WTC11 (cell line): ENCODE data around the gene TNNI2. TPM values are rescaled to one million over a fixed set of nuclear protein-coding genes. Genes with fewer than 3 reads are reported as not detected.

Experiments
- ATAC-seq: fragments of 200-7000 bp; cut with Tn5 transposase; 2 replicates; pipeline ENCODE4 v1.10.0; 2021; ENCODE audit warnings: mild to moderate bottlenecking, moderate library complexity
- CTCF ChIA-PET: fragments of 300-600 bp; sonication (Branson Sonifier 250); formaldehyde crosslinking; loops from one replicate; lab custom pipeline; 2021; ENCODE audit warnings: antibody characterized with exemption; lab: Charles Lee
- POLR2A ChIA-PET: fragments of 350-600 bp; sonication (Branson Sonifier 250); formaldehyde crosslinking; loops from one replicate; lab custom pipeline; 2021; ENCODE audit warnings: antibody characterized with exemption; lab: Charles Lee
- DNase-seq: peaks from one replicate; pipeline ENCODE4 v3.0.0; 2021; ENCODE audit warnings: low spot score
- H3K27ac Mint-ChIP-seq: 2 replicates; pipeline ENCODE4 v1.8.0; 2021; ENCODE audit warnings: mixed read lengths
- H3K27me3 Mint-ChIP-seq: 2 replicates; pipeline ENCODE4 v1.8.0; 2021; ENCODE audit warnings: low read depth, mild to moderate bottlenecking, moderate library complexity, mixed read lengths
- H3K36me3 Mint-ChIP-seq: 2 replicates; pipeline ENCODE4 v1.8.0; 2021; ENCODE audit warnings: mixed read lengths
- H3K4me1 Mint-ChIP-seq: 2 replicates; pipeline ENCODE4 v1.8.0; 2022; ENCODE audit warnings: mixed read lengths
- H3K4me3 Mint-ChIP-seq: 2 replicates; pipeline ENCODE4 v1.8.0; 2021; ENCODE audit warnings: mild to moderate bottlenecking, moderate library complexity, mixed read lengths
- H3K9me3 Mint-ChIP-seq: 2 replicates; pipeline ENCODE4 v1.8.0; 2021; ENCODE audit warnings: mixed read lengths
- ATF1 ChIP-seq: sonication (generic); formaldehyde crosslinking; IDR thresholded peaks from 2 replicates; pipeline ENCODE4 v1.8.1; 2023; ENCODE audit warnings: mild to moderate bottlenecking, moderate library complexity, missing genetic modification reagents
- CBFB ChIP-seq: sonication (generic); formaldehyde crosslinking; IDR thresholded peaks from 2 replicates; pipeline ENCODE4 v1.8.1; 2022; ENCODE audit warnings: mild to moderate bottlenecking, low read depth, missing genetic modification reagents
- CREM ChIP-seq: sonication (generic); formaldehyde crosslinking; IDR thresholded peaks from 2 replicates; pipeline ENCODE4 v1.8.1; 2022; ENCODE audit warnings: mild to moderate bottlenecking, missing genetic modification reagents, moderate library complexity
- EMX1 ChIP-seq: fragments of 250-450 bp; sonication (Bioruptor Pico); IDR thresholded peaks from 2 replicates; pipeline ENCODE4 v1.8.0; 2021; ENCODE audit warnings: mild to moderate bottlenecking
- FOXK1 ChIP-seq: sonication (generic); formaldehyde crosslinking; IDR thresholded peaks from 2 replicates; pipeline ENCODE4 v1.8.0; 2022; ENCODE audit warnings: mild to moderate bottlenecking, moderate library complexity, missing genetic modification reagents
- GTF2I ChIP-seq: fragments of 250-450 bp; sonication (Bioruptor Pico); conservative IDR thresholded peaks from 2 replicates; pipeline ENCODE4 v1.4.0; 2021; ENCODE audit warnings: mild to moderate bottlenecking
- NR1H2 ChIP-seq: sonication (generic); formaldehyde crosslinking; IDR thresholded peaks from 2 replicates; pipeline ENCODE4 v1.9.0; 2021; ENCODE audit warnings: mild to moderate bottlenecking, moderate library complexity, missing genetic modification reagents
- OVOL2 ChIP-seq: fragments of 250-450 bp; sonication (Bioruptor Pico); IDR thresholded peaks from 2 replicates; pipeline ENCODE4 v1.9.0; 2021; ENCODE audit warnings: mild to moderate bottlenecking, borderline replicate concordance
- PRRX2 ChIP-seq: fragments of 250-450 bp; sonication (Bioruptor Pico); IDR thresholded peaks from 2 replicates; pipeline ENCODE4 v1.8.0; 2021; ENCODE audit warnings: mild to moderate bottlenecking
- SMAD3 ChIP-seq: sonication (generic); formaldehyde crosslinking; IDR thresholded peaks from 2 replicates; pipeline ENCODE4 v1.8.0; 2022; ENCODE audit warnings: missing genetic modification reagents, mild to moderate bottlenecking, borderline replicate concordance
- ZNF263 ChIP-seq: sonication (generic); formaldehyde crosslinking; IDR thresholded peaks from 2 replicates; pipeline ENCODE4 v1.8.1; 2022; ENCODE audit warnings: low read depth, mild to moderate bottlenecking, moderate library complexity, missing genetic modification reagents
- total RNA-seq: library from RNA; stranded (reverse); gene quantifications from 3 replicates; pipeline ENCODE4 v1.2.3, GENCODE V29; 2021
- TF ChIP-seq, protein P1 (sequence below): sonication (generic); formaldehyde crosslinking; IDR thresholded peaks from 2 replicates; pipeline ENCODE4 v1.8.1; 2023; ENCODE audit warnings: mild to moderate bottlenecking, missing genetic modification reagents
- TF ChIP-seq, protein P2 (sequence below): fragments of 250-450 bp; sonication (Bioruptor Pico); IDR thresholded peaks from 2 replicates; pipeline ENCODE4 v2.1.2; 2022; ENCODE audit warnings: mild to moderate bottlenecking, moderate library complexity
- TF ChIP-seq, protein P3 (sequence below): sonication (generic); formaldehyde crosslinking; IDR thresholded peaks from 2 replicates; pipeline ENCODE4 v1.8.0; 2022; ENCODE audit warnings: mild to moderate bottlenecking, missing genetic modification reagents
- TF ChIP-seq, protein P4 (sequence below): fragments of 200-600 bp; IDR thresholded peaks from 2 replicates; pipeline ENCODE4 v1.8.0; 2022; ENCODE audit warnings: antibody characterized with exemption
- TF ChIP-seq, protein P5 (sequence below): sonication (generic); formaldehyde crosslinking; IDR thresholded peaks from 2 replicates; pipeline ENCODE4 v1.8.1; 2022; ENCODE audit warnings: mild to moderate bottlenecking, missing genetic modification reagents, moderate library complexity, borderline replicate concordance
- TF ChIP-seq, protein P6 (sequence below): sonication (generic); formaldehyde crosslinking; IDR thresholded peaks from 2 replicates; pipeline ENCODE4 v1.8.0; 2022; ENCODE audit warnings: missing genetic modification reagents
- TF ChIP-seq, protein P7 (sequence below): sonication (generic); formaldehyde crosslinking; IDR thresholded peaks from 2 replicates; pipeline ENCODE4 v1.8.0; 2022; ENCODE audit warnings: mild to moderate bottlenecking, missing genetic modification reagents

Gene TNNI2
- total RNA-seq, 1 experiment from 2014 or later = not detected

DNA sequence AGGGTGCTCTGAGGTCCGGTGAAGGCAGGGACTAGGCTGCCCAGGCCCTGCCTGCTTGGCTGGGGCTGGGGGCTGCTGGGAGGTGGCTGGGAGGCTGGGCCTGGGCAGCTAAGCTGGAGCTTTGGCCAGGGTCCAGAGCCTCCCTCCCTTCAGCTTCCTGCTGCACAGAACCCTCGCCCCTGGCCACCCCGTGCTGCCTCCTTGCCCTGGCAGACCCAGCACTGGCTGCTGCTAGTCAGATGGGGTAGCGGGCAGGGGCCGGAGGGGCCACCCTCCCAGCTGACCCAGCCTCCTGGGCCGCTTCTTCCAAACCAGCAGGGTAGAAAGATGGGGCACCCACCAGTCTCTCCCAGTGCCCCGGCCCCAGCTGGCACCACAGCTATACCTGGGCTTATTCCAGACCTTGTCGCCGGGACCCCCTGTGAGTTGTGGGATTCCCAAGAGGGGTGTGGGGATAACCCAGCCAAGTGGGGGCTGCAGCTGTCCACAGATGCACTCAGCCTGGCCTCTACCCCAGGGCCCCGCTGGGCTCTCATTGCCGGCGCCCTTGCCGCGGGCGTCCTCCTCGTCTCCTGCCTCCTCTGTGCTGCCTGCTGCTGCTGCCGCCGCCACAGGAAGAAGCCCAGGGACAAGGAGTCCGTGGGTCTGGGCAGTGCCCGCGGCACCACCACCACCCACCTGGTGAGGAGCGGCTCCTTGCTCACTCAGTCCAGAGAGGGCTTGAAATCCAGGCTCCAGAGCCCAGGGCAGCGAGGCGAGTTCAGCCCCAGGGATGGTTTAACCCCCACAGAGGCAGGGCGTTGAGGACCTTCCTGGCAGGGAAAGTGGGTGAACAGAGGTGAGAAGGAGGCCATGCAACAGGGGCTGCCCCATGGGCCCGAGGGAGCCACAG, 3.8 kb upstream of the TNNI2 start, which contains the start of gene SYT8:
Gene SYT8, plus strand, starts transcription at position 212 of the 892 bp plus-strand sequence. Its CDS starts 116 bp downstream, at position 328.
- ChIA-PET CTCF (interaction anchor here (0.7 to 7.8 kb wide), 12 partner anchors 10 to 320 kb away, joined by 3 to 271 read pairs (median 31); no protein-coding TSS in a partner anchor), POLR2A (no interaction called here)
- 0 out of 2 replicates have a peak, but pooled peaks cover 2% of the 10 kb centered on the region for H3K4me1 Mint-ChIP-seq
- H3K27ac Mint-ChIP-seq = no peak within 1 kb of the TSS
- H3K4me3 Mint-ChIP-seq = no peak within 1 kb of the TSS
- no peak for DNase-seq
- H3K36me3 Mint-ChIP-seq = no peaks in the 10 kb centered on the region
- H3K9me3 Mint-ChIP-seq = no peaks in the 10 kb centered on the region
- peaks cover 5% of the 10 kb centered on the region for H3K27me3 Mint-ChIP-seq
- ATAC-seq = no peak
- TF ChIP-seq, protein P1, sequence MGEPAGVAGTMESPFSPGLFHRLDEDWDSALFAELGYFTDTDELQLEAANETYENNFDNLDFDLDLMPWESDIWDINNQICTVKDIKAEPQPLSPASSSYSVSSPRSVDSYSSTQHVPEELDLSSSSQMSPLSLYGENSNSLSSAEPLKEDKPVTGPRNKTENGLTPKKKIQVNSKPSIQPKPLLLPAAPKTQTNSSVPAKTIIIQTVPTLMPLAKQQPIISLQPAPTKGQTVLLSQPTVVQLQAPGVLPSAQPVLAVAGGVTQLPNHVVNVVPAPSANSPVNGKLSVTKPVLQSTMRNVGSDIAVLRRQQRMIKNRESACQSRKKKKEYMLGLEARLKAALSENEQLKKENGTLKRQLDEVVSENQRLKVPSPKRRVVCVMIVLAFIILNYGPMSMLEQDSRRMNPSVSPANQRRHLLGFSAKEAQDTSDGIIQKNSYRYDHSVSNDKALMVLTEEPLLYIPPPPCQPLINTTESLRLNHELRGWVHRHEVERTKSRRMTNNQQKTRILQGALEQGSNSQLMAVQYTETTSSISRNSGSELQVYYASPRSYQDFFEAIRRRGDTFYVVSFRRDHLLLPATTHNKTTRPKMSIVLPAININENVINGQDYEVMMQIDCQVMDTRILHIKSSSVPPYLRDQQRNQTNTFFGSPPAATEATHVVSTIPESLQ (CRISPR knock-in tag) = no peak
- TF ChIP-seq CREM (CRISPR knock-in tag) (no peak), CBFB (CRISPR knock-in tag) (no peak), GTF2I (CRISPR knock-in tag) (no peak), SMAD3 (CRISPR knock-in tag) (no peak), ATF1 (CRISPR knock-in tag) (no peak), FOXK1 (no peak), ZNF263 (CRISPR knock-in tag) (no peak), EMX1 (CRISPR knock-in tag) (no peak), PRRX2 (CRISPR knock-in tag) (no peak), NR1H2 (no peak), OVOL2 (CRISPR knock-in tag) (no peak)
- TF ChIP-seq, protein P2, sequence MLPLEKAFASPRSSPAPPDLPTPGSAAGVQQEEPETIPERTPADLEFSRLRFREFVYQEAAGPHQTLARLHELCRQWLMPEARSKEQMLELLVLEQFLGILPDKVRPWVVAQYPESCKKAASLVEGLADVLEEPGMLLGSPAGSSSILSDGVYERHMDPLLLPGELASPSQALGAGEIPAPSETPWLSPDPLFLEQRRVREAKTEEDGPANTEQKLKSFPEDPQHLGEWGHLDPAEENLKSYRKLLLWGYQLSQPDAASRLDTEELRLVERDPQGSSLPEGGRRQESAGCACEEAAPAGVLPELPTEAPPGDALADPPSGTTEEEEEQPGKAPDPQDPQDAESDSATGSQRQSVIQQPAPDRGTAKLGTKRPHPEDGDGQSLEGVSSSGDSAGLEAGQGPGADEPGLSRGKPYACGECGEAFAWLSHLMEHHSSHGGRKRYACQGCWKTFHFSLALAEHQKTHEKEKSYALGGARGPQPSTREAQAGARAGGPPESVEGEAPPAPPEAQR (CRISPR knock-in tag) = no peak
- TF ChIP-seq, protein P3, sequence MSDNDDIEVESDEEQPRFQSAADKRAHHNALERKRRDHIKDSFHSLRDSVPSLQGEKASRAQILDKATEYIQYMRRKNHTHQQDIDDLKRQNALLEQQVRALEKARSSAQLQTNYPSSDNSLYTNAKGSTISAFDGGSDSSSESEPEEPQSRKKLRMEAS (CRISPR knock-in tag) = no peak
- TF ChIP-seq, protein P4, sequence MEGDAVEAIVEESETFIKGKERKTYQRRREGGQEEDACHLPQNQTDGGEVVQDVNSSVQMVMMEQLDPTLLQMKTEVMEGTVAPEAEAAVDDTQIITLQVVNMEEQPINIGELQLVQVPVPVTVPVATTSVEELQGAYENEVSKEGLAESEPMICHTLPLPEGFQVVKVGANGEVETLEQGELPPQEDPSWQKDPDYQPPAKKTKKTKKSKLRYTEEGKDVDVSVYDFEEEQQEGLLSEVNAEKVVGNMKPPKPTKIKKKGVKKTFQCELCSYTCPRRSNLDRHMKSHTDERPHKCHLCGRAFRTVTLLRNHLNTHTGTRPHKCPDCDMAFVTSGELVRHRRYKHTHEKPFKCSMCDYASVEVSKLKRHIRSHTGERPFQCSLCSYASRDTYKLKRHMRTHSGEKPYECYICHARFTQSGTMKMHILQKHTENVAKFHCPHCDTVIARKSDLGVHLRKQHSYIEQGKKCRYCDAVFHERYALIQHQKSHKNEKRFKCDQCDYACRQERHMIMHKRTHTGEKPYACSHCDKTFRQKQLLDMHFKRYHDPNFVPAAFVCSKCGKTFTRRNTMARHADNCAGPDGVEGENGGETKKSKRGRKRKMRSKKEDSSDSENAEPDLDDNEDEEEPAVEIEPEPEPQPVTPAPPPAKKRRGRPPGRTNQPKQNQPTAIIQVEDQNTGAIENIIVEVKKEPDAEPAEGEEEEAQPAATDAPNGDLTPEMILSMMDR = no peak
- TF ChIP-seq, protein P5, sequence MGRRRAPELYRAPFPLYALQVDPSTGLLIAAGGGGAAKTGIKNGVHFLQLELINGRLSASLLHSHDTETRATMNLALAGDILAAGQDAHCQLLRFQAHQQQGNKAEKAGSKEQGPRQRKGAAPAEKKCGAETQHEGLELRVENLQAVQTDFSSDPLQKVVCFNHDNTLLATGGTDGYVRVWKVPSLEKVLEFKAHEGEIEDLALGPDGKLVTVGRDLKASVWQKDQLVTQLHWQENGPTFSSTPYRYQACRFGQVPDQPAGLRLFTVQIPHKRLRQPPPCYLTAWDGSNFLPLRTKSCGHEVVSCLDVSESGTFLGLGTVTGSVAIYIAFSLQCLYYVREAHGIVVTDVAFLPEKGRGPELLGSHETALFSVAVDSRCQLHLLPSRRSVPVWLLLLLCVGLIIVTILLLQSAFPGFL (CRISPR knock-in tag) = no peak
- TF ChIP-seq, protein P6, sequence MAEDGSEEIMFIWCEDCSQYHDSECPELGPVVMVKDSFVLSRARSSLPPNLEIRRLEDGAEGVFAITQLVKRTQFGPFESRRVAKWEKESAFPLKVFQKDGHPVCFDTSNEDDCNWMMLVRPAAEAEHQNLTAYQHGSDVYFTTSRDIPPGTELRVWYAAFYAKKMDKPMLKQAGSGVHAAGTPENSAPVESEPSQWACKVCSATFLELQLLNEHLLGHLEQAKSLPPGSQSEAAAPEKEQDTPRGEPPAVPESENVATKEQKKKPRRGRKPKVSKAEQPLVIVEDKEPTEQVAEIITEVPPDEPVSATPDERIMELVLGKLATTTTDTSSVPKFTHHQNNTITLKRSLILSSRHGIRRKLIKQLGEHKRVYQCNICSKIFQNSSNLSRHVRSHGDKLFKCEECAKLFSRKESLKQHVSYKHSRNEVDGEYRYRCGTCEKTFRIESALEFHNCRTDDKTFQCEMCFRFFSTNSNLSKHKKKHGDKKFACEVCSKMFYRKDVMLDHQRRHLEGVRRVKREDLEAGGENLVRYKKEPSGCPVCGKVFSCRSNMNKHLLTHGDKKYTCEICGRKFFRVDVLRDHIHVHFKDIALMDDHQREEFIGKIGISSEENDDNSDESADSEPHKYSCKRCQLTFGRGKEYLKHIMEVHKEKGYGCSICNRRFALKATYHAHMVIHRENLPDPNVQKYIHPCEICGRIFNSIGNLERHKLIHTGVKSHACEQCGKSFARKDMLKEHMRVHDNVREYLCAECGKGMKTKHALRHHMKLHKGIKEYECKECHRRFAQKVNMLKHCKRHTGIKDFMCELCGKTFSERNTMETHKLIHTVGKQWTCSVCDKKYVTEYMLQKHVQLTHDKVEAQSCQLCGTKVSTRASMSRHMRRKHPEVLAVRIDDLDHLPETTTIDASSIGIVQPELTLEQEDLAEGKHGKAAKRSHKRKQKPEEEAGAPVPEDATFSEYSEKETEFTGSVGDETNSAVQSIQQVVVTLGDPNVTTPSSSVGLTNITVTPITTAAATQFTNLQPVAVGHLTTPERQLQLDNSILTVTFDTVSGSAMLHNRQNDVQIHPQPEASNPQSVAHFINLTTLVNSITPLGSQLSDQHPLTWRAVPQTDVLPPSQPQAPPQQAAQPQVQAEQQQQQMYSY (CRISPR knock-in tag) = no peak
- TF ChIP-seq, protein P7, sequence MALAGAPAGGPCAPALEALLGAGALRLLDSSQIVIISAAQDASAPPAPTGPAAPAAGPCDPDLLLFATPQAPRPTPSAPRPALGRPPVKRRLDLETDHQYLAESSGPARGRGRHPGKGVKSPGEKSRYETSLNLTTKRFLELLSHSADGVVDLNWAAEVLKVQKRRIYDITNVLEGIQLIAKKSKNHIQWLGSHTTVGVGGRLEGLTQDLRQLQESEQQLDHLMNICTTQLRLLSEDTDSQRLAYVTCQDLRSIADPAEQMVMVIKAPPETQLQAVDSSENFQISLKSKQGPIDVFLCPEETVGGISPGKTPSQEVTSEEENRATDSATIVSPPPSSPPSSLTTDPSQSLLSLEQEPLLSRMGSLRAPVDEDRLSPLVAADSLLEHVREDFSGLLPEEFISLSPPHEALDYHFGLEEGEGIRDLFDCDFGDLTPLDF (CRISPR knock-in tag) = no peak
